SIG-M5 (cell line): ENCODE results near the gene PABPN1L.
"Not testable (repeated sequence)": the region's sequence is repeated elsewhere in the genome, so short reads cannot be mapped to it uniquely, and the experiment has no call there.

Experiments
- DNase-seq: peaks from one replicate; lab custom pipeline; 2025; lab: John Stamatoyannopoulos, UW

PABPN1L gene

GRCh38 chr16:88827727-88828126, 38.7 kb downstream of the PABPN1L start:
- no peak for DNase-seq

- no peak for DNase-seq
Measured at GRCh38 chr16:88826070-88826840, 40.2 kb downstream of the PABPN1L start.

GRCh38 chr16:88825146-88825545, 41.3 kb downstream of the PABPN1L start:
- DNase-seq = no peak

GRCh38 chr16:88824256-88825077, 42.0 kb downstream of the PABPN1L start:
- DNase-seq = no peak

GRCh38 chr16:88823646-88824045, 42.8 kb downstream of the PABPN1L start:
- not testable (repeated sequence) for DNase-seq

- no peak for DNase-seq
Measured at GRCh38 chr16:88822281-88823040, 44.0 kb downstream of the PABPN1L start.

- DNase-seq = no peak
Measured at GRCh38 chr16:88821168-88821850, 45.2 kb downstream of the PABPN1L start.

- DNase-seq = no peak
Measured at GRCh38 chr16:88820385-88821025, 46.0 kb downstream of the PABPN1L start.

- DNase-seq = no peak
Measured at GRCh38 chr16:88819126-88819525, 47.3 kb downstream of the PABPN1L start.

- DNase-seq = no peak
Measured at GRCh38 chr16:88818575-88818874, 47.9 kb downstream of the PABPN1L start.

GRCh38 chr16:88817785-88818574, 48.5 kb downstream of the PABPN1L start:
- DNase-seq = no peak

- no peak for DNase-seq
Measured at GRCh38 chr16:88816736-88817535, 49.5 kb downstream of the PABPN1L start.

- DNase-seq = no peak
Measured at GRCh38 chr16:88815901-88816589, 50.4 kb downstream of the PABPN1L start.

- DNase-seq = no peak
Measured at GRCh38 chr16:88815227-88815626, 51.2 kb downstream of the PABPN1L start.

GRCh38 chr16:88814144-88814502, 52.3 kb downstream of the PABPN1L start:
- no peak for DNase-seq
